Mesenchymal stem cell (in vitro differentiated cells and primary cell): ENCODE measurements around the gene MRPS12.

Experiments used
- DNase-seq: peaks from one replicate; pipeline ENCODE4 v3.0.0-alpha.2; 2013
- H2AFZ ChIP-seq: one replicate; pipeline ENCODE4 v1.6.1; 2013; ENCODE audit warnings: low read depth, mild to moderate bottlenecking, control low read depth, inconsistent platforms, low read length, moderate library complexity
- H2AK5ac ChIP-seq: 2 replicates; pipeline ENCODE4 v1.6.1; 2013; ENCODE audit warnings: low read length, moderate library complexity, mild to moderate bottlenecking, inconsistent platforms; ENCODE audit not compliant: severe bottlenecking
- H2BK120ac ChIP-seq: one replicate; pipeline ENCODE4 v1.6.1; 2013; ENCODE audit warnings: low read depth, mild to moderate bottlenecking, inconsistent platforms, low read length, moderate library complexity
- H2BK12ac ChIP-seq, 2 experiments: one replicate each; pipeline ENCODE4 v1.6.1; 2013; ENCODE audit warnings: inconsistent platforms in 2 of 2, low read length in 2 of 2, mild to moderate bottlenecking in 2 of 2, moderate library complexity in 2 of 2, control low read depth in 1 of 2
- H2BK15ac ChIP-seq: one replicate; pipeline ENCODE4 v1.6.1; 2013; ENCODE audit warnings: mild to moderate bottlenecking, low read depth, inconsistent platforms; ENCODE audit not compliant: poor library complexity, severe bottlenecking
- H2BK5ac ChIP-seq: 2 replicates; pipeline ENCODE4 v1.6.1; 2013; ENCODE audit warnings: low read depth, mild to moderate bottlenecking, low read length, control low read depth, inconsistent platforms; ENCODE audit not compliant: poor library complexity, severe bottlenecking
- H3K14ac ChIP-seq, 2 experiments: one replicate each; pipeline ENCODE4 v1.6.1; 2013; ENCODE audit warnings: inconsistent platforms in 2 of 2, low read length in 2 of 2, control low read depth in 1 of 2, mild to moderate bottlenecking in 1 of 2, moderate library complexity in 1 of 2
- H3K18ac ChIP-seq, 2 experiments: one replicate each; pipeline ENCODE4 v1.6.1; 2013; ENCODE audit warnings: inconsistent platforms in 2 of 2, low read length in 2 of 2, control low read depth in 1 of 2, low read depth in 1 of 2, mild to moderate bottlenecking in 1 of 2
- H3K23ac ChIP-seq, 2 experiments: one replicate each; pipeline ENCODE4 v1.6.1; 2013; ENCODE audit warnings: inconsistent platforms in 2 of 2, low read length in 2 of 2, mild to moderate bottlenecking in 2 of 2, moderate library complexity in 2 of 2, control low read depth in 1 of 2
- H3K27ac ChIP-seq: 2 replicates; pipeline ENCODE4 v1.5.1; 2013; ENCODE audit warnings: mild to moderate bottlenecking, moderate library complexity, low read length, control low read depth, inconsistent platforms; ENCODE audit not compliant: poor library complexity, severe bottlenecking
- H3K27me3 ChIP-seq, 2 experiments: 2 replicates each; pipeline versions ENCODE4 v1.6.1 to v1.7.0; 2013; ENCODE audit warnings: low read length in 2 of 2, mild to moderate bottlenecking in 2 of 2, moderate library complexity in 2 of 2, control low read depth in 1 of 2, inconsistent platforms in 1 of 2; ENCODE audit not compliant: control insufficient read depth in 1 of 2, insufficient read depth in 1 of 2
- H3K36me3 ChIP-seq, 2 experiments: 2 replicates each; pipeline versions ENCODE4 v1.6.1 to v1.7.0; 2013; ENCODE audit warnings: low read length in 2 of 2, control low read depth in 1 of 2, inconsistent platforms in 1 of 2, low read depth in 1 of 2, mild to moderate bottlenecking in 1 of 2; ENCODE audit not compliant: insufficient read depth in 2 of 2, control insufficient read depth in 1 of 2
- H3K4ac ChIP-seq, 2 experiments: one replicate each; pipeline ENCODE4 v1.6.1; 2013; ENCODE audit warnings: inconsistent platforms in 2 of 2, low read length in 2 of 2, mild to moderate bottlenecking in 2 of 2, moderate library complexity in 2 of 2, control low read depth in 1 of 2, low read depth in 1 of 2
- H3K4me1 ChIP-seq: 2 replicates; pipeline ENCODE4 v1.6.1; 2013; ENCODE audit warnings: low read depth, low read length, control low read depth; ENCODE audit not compliant: control insufficient read depth, insufficient read depth
- H3K4me2 ChIP-seq: 2 replicates; pipeline ENCODE4 v1.6.1; 2013; ENCODE audit warnings: low read length, mild to moderate bottlenecking, inconsistent platforms; ENCODE audit not compliant: poor library complexity, severe bottlenecking
- H3K4me3 ChIP-seq, 2 experiments: 2 replicates each; pipeline versions ENCODE4 v1.5.1 to v1.7.0; 2013; ENCODE audit warnings: low read length in 2 of 2, mild to moderate bottlenecking in 2 of 2, control low read depth in 1 of 2, low read depth in 1 of 2; ENCODE audit not compliant: insufficient read depth in 1 of 2
- H3K79me1 ChIP-seq: replicated peaks from 2 replicates; pipeline ENCODE4 v1.6.1; 2013; ENCODE audit warnings: mild to moderate bottlenecking, control low read depth, low read length, inconsistent platforms; ENCODE audit not compliant: poor library complexity, severe bottlenecking
- H3K9ac ChIP-seq: 2 replicates; pipeline ENCODE4 v1.7.0; 2013; ENCODE audit warnings: mild to moderate bottlenecking, low read length, moderate library complexity
- H3K9me3 ChIP-seq: 2 replicates; pipeline ENCODE4 v1.7.0; 2013; ENCODE audit warnings: mild to moderate bottlenecking, low read length; ENCODE audit not compliant: control insufficient read depth
- H4K8ac ChIP-seq: one replicate; pipeline ENCODE4 v1.6.1; 2013; ENCODE audit warnings: inconsistent platforms, mild to moderate bottlenecking, low read length, moderate library complexity
- H4K91ac ChIP-seq: one replicate; pipeline ENCODE4 v1.6.1; 2013; ENCODE audit warnings: mild to moderate bottlenecking, low read length, inconsistent platforms
- WGBS: methylation state at CpG from one replicate; pipeline ENCODE4 v1.1.7; 2013; ENCODE audit warnings: mixed read lengths; 5-methylcytosine and 5-hydroxymethylcytosine counted together

Gene MRPS12

GRCh38 chr19:38893341-38893771, 37.4 kb upstream of the MRPS12 start:
- Histone ChIP-seq H3K79me1 (peaks cover 30% of the 10 kb centered on the region), H3K14ac (no peak overlapping the region), H3K4me1 (peaks cover 6% of the 10 kb centered on the region), H3K4me2 (no peak overlapping the region), H2BK12ac (no peak overlapping the region), H3K36me3 (peaks cover 30 to 51% of the 10 kb centered on the region in 2 experiments), H3K4me3 (no peak overlapping the region), H4K91ac (no peak overlapping the region), H3K23ac (no peak overlapping the region), H2AK5ac (no peak overlapping the region), H2BK5ac (no peak overlapping the region), H4K8ac (no peak overlapping the region), H3K9ac (no peak overlapping the region), H3K4ac (no peak overlapping the region), H3K18ac (no peak overlapping the region), H2BK15ac (no peak overlapping the region), H2AFZ (no peak overlapping the region), H3K27me3 (no peaks in the 10 kb centered on the region), H3K27ac (no peak overlapping the region), H3K9me3 (no peaks in the 10 kb centered on the region), H2BK120ac (no peak overlapping the region)
- no peak for DNase-seq
- WGBS, result 96% methylated on average over 10 of the region's 14 CpGs

DNA sequence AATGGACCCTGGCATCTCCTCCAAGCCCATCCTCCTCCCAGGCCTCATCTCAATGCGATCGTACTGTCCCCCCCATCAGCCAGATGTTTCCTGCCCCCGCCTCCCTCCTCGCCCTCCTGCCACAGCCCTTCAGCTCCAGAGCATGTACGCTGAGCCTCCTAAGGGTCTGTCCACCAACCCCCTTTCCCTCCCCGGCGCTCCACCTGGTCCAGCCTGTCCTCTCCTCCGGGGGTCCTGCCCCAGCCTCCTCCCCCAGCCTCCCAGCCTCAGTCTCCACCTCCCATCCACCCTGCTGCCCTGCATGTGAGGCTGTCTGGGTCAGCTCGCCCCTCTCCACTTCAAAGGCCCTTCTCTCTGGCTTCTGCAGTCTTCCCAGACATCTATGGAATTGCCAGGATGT, 35.8 kb upstream of the MRPS12 start:
- H3K79me1 ChIP-seq, result peaks cover 34% of the 10 kb centered on the region
- no peak overlapping the region for H2BK15ac ChIP-seq
- no peak overlapping the region for H3K14ac ChIP-seq
- H3K4me3 ChIP-seq, result no peak overlapping the region
- H2AFZ ChIP-seq, result no peak overlapping the region
- H3K4me2 ChIP-seq, result no peak overlapping the region
- H3K36me3 ChIP-seq, result peaks cover 14 to 35% of the 10 kb centered on the region in 2 experiments
- H4K91ac ChIP-seq, result no peak overlapping the region
- H3K4me1 ChIP-seq, result peaks cover 13% of the 10 kb centered on the region
- H3K27me3 ChIP-seq, result no peaks in the 10 kb centered on the region
- no peak overlapping the region for H3K9ac ChIP-seq
- no peak overlapping the region for H2BK5ac ChIP-seq
- H4K8ac ChIP-seq, result no peak overlapping the region
- no peak overlapping the region for H3K23ac ChIP-seq
- 89% methylated on average over 9 of the region's 9 CpGs for WGBS
- H3K27ac ChIP-seq, result no peak overlapping the region
- no peak for DNase-seq
- no peak overlapping the region for H2AK5ac ChIP-seq
- H2BK120ac ChIP-seq, result no peak overlapping the region
- no peak overlapping the region for H2BK12ac ChIP-seq
- H3K9me3 ChIP-seq, result no peaks in the 10 kb centered on the region
- no peak overlapping the region for H3K18ac ChIP-seq
- no peak overlapping the region for H3K4ac ChIP-seq

- Histone ChIP-seq H2AFZ (peak overlapping the region; percentile 39), H2BK120ac (no peak overlapping the region), H3K9ac (peak overlapping the region; percentile 93), H3K18ac (peak overlapping the region; percentile 16 to 23), H2AK5ac (no peak overlapping the region), H3K9me3 (no peaks in the 10 kb centered on the region), H3K23ac (no peak overlapping the region), H3K4ac (peak overlapping the region in 1 of 2 experiments; percentile 8), H3K4me2 (peak overlapping the region; percentile 62), H4K8ac (peak overlapping the region; percentile 67), H3K4me1 (peaks cover 13% of the 10 kb centered on the region), H3K27ac (no peak overlapping the region), H3K79me1 (peaks cover 41% of the 10 kb centered on the region), H2BK15ac (no peak overlapping the region), H3K14ac (peak overlapping the region in 1 of 2 experiments; percentile 66), H2BK12ac (no peak overlapping the region), H3K4me3 (peak overlapping the region; percentile 72 to 96), H4K91ac (no peak overlapping the region), H3K36me3 (peaks cover 0 to 17% of the 10 kb centered on the region in 2 experiments), H3K27me3 (no peaks in the 10 kb centered on the region), H2BK5ac (no peak overlapping the region)
- DNase-seq, result peak; percentile 49
- 19% methylated on average over 25 of the region's 25 CpGs for WGBS
These were observed 31.8 kb upstream of the MRPS12 start for GRCh38 chr19:38898788-38899446.

- H3K4me1 ChIP-seq, result peaks cover 13% of the 10 kb centered on the region
- H2AK5ac ChIP-seq, result no peak within 1 kb of the TSS
- H2BK5ac ChIP-seq, result no peak within 1 kb of the TSS
- H3K9me3 ChIP-seq, result no peaks in the 10 kb centered on the region
- peak within 1 kb of the TSS; percentile 37 for H3K27ac ChIP-seq
- peak within 1 kb of the TSS; percentile 92 to 96 for H3K4me3 ChIP-seq
- H3K23ac ChIP-seq, result no peak within 1 kb of the TSS
- H3K79me1 ChIP-seq, result peaks cover 45% of the 10 kb centered on the region
- peaks cover 6 to 16% of the 10 kb centered on the region in 2 experiments for H3K36me3 ChIP-seq
- H4K91ac ChIP-seq, result peak within 1 kb of the TSS; percentile 87
- H3K4ac ChIP-seq, result peak within 1 kb of the TSS in 1 of 2 experiments; percentile 8
- peak within 1 kb of the TSS; percentile 16 for H2BK15ac ChIP-seq
- peak; percentile 100 for DNase-seq
- H2AFZ ChIP-seq, result peak within 1 kb of the TSS; percentile 91
- H3K4me2 ChIP-seq, result peak within 1 kb of the TSS; percentile 78
- H3K27me3 ChIP-seq, result no peaks in the 10 kb centered on the region
- under 1% methylated on average over 64 of the region's 64 CpGs for WGBS
- H4K8ac ChIP-seq, result peak within 1 kb of the TSS; percentile 89
- H3K18ac ChIP-seq, result peak within 1 kb of the TSS; percentile 67 to 76
- peak within 1 kb of the TSS; percentile 93 for H3K9ac ChIP-seq
- peak within 1 kb of the TSS in 1 of 2 experiments; percentile 1 for H2BK12ac ChIP-seq
- H2BK120ac ChIP-seq, result peak within 1 kb of the TSS; percentile 84
- H3K14ac ChIP-seq, result peak within 1 kb of the TSS in 1 of 2 experiments; percentile 66
These were observed 31.1 kb upstream of the MRPS12 start, which contains the start of the genes NFKBIB and SIRT2 for GRCh38 chr19:38899447-38900201. Gene NFKBIB (plus strand): TSS chr19:38899969. CDS start chr19:38900033, 64 bp downstream. Gene SIRT2 (minus strand): TSS chr19:38899618. CDS start chr19:38899521, 97 bp downstream.
